ENCODE measurements around the gene KANSL1.

DNA sequence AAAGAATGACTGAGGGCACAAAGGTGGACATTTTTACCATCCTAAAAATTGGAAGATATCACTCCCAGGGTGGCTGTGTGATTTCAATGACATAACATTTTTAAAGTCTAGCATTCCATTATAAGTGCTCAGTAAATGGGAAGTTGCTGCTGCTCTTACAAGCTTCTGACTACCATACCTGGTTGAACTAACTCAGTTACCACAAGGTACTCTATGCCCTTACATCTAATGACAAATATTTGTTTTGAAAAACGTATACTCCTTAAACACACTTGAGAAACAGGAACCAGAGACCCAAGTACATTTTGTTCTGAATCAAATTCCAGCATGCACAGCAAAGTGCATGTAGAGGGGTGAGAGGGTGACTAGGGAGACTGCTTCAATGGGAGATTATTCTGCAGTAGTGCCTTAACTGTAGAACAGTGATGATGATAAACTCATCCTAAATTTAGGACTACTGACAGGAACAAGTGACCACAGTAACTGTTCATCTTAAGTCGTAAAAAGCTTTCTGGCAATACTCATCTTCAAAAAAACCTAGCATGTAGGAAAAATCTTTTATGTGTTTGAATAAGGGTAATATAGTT lies 83.5 kb downstream of the KANSL1 start:
- no peak for TF ChIP-seq EZH2 (IDR thresholded peaks at IDR 0.05; ENCODE audit: insufficient read depth, poor library complexity, severe bottlenecking)
- no peak for TF ChIP-seq EZH2phosphoT487 (IDR thresholded peaks at IDR 0.05; ENCODE audit: insufficient read depth, low read depth)

All from GM23248 (cell line).